ENCODE results near the gene FBXL17.

- TF ChIP-seq CTCF (IDR thresholded peaks at IDR 0.05) = no peak
- TF ChIP-seq POLR2A (IDR thresholded peaks at IDR 0.05) = no peak
- no peak for TF ChIP-seq POLR2AphosphoS5 (IDR thresholded peaks at IDR 0.05)
These were observed 303.6 kb downstream of the FBXL17 start for GRCh38 chr5:108078345-108078744.
